UCSD-AML1 (cell line): Measurements from ENCODE around the gene FDXR.
"Not testable (repeated sequence)": the region's sequence is repeated elsewhere in the genome, so short reads cannot be mapped to it uniquely, and the experiment has no call there.

Experiments
- DNase-seq: peaks from one replicate; lab custom pipeline; 2025; ENCODE audit not compliant: unreplicated experiment; lab: John Stamatoyannopoulos, UW

The FDXR gene, protein sequence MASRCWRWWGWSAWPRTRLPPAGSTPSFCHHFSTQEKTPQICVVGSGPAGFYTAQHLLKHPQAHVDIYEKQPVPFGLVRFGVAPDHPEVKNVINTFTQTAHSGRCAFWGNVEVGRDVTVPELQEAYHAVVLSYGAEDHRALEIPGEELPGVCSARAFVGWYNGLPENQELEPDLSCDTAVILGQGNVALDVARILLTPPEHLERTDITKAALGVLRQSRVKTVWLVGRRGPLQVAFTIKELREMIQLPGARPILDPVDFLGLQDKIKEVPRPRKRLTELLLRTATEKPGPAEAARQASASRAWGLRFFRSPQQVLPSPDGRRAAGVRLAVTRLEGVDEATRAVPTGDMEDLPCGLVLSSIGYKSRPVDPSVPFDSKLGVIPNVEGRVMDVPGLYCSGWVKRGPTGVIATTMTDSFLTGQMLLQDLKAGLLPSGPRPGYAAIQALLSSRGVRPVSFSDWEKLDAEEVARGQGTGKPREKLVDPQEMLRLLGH

DNA sequence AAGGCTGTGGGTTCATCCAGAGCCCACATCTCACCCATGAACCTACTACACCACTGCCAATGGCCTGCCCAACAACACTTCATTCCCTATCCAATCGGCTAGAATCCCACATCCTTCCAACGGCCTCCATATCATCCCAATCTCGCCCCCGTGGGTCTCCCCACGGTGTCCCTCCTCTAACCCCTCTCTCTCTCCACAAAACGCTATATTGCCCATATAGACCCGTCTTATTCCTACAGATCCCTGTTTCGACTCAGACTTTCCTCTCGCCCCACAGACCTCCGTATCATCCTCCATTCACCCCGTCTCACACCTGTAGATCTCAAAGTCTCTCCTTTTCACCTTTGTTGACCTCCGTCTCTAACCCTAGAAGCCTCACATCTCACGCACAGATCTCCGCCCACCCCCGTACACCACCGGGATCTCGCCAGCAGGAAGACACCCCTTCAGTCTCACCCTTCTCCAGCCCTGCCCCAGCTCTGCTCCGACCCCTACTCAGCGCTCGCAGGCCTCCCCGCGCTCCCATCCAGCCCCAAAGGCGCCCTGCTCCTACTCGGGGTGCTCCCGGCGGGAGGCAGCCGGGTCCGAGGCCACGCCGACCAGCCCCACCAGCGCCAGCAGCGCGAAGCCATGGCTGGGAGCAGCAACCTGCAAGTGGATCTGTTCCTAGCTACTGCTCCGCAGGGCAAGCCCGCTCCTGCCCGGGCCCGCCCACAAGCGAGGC, at the start of gene FDXR:
Gene FDXR, minus strand, starts transcription at position 682 of the 724 bp plus-strand sequence. Its CDS starts 50 bp downstream, at position 632.
- no peak for DNase-seq

DNA sequence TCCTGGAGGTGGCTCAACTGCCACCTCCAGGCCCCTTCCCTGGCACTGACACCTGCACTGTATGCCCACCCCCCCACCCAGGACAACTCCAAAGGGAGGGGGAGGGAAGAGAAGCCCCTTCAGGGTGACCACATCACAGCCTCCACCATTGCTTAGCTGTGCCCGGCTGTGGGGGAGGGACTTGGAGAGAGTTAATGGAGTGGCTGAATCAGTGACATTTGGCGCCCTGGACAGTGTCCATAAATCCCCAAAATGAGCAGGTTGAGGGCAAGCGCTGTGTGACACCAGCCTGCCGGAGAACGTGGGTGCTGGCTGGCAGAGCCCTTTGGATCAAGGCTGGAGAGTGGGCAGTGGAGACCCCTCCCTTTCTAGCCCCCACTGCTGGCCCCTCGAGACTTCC, 49.4 kb upstream of the FDXR start:
- DNase-seq: no peak

DNA sequence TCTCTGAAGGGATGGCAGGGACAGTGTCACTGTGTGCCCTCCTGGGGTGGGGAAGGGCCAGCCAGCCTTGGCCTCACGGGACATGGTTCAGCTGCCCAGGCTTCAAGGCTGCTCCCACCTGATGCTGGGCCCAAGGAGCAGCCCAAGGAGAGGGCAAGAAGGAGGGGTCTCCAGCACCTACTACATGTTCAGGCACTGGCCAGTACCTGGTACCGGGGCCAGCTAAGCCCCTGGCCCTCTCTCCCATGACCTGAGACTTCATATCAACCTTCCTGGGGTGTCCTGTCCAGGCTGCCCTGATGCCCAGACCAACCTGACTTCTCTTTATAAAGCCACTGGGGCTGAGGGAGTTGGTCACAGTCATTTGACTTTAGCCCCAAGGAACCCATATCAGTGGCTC, 49.0 kb upstream of the FDXR start:
- no peak for DNase-seq

DNA sequence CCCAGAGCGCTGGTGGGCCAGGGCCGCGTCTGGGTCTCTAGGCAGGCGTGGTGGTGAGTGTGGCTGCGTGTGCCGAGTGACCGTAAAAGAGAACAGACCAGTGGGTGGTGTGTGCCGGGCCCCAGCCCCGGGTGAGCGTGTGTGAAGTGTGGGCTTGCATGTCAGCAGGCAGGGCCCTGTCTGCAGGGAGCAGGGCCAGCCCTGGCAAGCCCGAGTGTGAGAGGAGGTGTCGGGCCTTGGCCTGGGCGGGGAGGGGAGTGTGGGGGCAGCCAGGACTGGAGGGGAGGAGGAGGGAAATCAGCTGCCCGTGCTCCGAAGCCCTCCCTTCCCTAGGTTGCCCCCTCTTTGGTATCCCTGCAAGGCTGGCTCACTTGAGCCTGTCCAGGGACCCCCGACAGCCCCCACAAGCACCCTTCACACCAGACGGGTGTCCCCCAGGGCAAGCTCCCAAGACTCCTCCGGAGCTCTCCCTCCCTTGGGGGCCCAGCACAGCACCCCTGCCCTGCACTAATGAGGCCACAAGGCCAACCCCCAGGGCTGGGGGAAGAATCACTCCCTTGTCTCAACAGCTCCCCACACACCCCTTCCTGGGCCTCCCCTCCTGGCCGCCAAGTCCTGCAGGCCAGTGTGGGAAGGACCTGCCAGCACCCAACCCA, 48.4 kb upstream of the FDXR start:
- DNase-seq: no peak

DNA sequence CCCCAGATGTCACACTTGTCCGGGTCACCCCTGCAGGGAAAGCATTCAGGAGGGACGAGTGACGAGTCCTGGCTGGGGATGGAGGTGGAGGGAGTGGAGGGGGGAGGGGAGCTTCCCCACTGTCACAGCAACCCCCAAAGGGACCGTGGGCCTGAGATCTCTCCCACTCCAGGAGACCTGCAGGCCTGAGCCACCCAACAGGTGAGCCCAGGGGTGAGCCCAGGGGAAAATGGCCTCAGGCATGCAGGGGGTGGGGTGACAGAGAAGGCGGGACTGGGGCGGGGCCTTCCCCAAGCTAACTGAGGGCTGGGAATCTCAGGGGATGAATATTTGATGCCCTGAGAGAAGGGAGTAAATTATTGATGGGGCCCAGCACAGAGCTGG, 47.8 kb upstream of the FDXR start:
- no peak for DNase-seq

DNA sequence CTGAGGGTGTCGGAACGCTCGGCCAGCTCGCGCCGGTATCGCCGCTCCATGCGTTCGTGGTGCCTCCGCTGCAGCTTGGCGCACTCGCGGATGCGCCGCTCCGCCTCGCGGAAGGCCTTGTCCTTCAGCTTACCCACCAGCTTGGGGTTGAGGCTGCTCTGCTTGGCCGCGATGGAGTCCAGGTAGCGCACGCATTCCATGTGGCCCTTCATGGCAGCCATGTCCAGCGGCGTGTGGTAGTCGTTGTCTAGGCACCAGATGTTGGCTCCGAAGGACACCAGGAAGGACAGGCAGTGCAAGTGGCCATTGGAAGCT, 47.5 kb upstream of the FDXR start:
- DNase-seq: no peak

DNA sequence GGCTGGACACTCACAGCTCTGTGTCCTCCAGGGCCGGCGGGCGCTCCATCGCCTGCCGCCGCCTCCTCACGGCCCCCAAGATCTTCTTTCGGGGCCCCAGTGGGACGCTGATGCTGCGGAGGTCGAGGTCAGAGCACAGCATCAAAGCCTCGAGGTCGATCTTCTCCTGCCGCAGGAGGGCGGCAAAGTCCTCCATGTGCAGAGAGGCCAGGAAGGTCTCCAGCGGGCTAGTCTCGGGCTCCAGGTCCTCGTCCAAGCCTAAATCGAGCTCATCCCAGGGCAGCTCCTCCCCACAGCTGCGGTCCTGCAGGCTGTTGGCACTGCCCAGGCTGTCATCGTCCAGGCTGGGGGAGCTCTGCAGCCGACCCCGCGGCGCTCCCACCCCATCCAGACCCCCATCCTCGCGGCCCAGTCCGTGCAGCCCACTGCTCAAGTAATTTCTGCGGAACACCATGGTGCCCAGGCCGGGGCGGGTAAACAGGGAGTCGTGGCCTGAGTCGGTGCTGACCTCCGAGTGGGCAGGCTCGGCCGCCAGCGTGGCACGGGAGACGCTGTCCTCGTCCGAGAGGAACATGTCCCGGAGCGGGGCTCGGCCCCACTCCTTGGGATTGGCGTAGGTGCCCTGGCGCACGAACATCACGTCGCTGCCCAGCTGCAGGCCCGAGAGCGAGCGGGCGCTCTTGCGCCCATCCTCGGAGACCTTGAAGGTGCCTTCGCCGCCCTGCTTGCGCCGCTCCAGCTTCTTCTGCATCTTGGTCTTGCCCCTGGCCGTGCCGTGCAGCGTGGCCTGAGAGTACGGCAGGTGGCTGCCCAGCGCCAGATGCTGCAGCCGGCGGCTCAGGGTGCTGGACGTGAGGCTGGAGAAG, 46.9 kb upstream of the FDXR start:
- DNase-seq: no peak

DNA sequence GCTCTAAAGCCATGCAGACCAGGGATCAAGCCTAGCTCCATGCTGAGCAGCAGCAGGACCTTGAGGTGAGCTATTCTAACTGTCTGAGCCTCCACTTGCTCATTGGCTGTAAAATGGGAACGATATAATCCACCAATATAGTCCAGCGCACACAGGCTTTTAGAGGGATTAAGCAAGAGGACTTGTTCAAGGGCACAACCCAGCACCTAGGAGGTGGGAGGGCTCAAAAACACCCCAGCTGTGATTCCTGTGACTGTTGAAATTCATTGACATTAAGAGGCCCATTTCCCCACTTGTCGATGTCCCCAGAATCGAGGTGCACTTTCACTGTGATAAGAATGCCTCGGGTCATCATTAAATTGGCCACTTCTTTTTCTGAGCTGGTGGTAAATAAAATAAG, 46.1 kb upstream of the FDXR start:
- DNase-seq: no peak

DNA sequence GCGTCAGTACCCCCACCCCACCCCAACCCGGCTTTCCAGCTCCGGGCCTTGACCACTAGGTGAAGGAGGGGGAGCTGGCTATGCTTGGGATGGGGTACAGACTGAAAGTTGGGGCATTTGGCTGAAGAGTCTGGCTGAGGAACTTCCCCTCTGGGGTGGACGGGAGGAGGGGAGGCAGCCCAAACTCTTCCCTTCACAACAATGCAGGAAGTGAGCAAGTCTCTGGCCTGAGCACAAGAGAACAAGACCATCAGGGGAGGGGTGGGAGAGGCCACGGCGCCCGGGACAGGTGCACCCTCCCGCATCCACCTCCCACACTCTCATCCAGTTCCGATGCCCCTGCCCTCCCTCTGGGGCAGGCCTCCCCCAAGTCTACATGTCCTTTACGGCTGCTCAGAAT, 44.6 kb upstream of the FDXR start:
- peak; percentile 28 for DNase-seq

DNA sequence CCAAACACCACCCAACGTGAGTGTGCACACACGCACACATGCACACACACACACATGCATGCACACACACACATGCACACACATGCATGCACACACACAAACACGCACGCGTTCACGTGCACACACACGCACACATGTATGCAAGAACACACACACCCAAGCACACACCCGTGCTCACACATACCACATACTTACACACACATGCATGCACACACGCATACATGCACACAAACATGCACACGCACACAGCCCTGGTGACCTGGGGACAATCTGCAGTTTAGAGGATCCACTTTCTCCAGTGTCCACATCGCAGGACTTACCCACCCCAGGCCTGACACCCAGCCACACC, 44.0 kb upstream of the FDXR start:
- DNase-seq: no peak

DNA sequence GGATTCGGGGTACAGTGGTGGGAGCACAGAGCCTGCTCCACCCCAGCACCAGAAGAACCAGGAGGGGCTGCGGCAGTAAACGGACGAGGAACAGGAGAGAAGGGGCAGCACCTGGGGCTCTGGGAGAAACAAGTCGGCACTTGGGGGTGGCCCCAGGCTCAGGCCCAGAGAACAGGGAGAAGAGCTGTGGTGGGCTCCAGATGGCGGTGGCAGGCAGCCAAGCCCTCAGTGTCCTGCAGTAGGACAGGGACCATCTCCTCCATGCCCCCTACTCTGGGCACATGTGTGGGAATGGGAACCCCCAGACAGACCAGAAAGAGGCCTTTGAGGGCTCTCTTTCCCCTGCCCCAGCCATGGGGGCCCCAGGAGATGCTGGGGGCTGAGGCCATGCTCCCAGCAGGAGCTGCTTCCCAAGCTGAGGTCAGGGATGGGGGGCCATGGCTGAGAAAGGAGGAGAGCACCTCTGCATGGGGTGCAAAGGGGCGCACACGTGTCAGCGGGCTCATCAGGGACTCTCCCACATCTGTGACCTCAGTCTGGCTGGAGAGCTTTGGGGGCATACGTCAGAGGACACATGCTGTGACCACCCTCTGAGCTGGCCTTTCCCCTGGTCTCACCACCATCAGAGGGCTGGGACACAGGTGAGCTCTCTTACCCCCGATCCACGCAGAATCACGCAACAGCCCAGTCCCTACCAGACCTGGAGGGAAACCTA, 43.5 kb upstream of the FDXR start:
- DNase-seq: no peak

DNA sequence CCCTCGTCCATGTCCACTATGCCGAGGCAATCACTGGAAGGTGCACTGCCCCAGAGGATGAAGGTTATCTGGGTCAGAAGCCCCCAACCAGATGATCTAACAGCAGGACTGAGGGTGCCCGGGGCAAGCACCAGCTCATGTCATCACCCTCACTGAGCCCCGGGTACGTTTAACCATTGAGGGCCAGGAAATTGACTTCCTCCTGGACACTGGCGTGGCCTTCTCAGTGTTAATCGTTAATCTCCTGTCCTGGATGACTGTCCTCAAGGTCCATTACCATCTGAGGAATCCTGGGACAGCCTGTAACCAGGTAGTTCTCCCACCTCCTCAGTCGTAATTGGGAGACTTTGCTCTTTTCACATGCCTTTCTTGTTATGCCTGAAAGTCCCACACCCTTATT, 38.6 kb upstream of the FDXR start:
- not testable (repeated sequence) for DNase-seq

DNA sequence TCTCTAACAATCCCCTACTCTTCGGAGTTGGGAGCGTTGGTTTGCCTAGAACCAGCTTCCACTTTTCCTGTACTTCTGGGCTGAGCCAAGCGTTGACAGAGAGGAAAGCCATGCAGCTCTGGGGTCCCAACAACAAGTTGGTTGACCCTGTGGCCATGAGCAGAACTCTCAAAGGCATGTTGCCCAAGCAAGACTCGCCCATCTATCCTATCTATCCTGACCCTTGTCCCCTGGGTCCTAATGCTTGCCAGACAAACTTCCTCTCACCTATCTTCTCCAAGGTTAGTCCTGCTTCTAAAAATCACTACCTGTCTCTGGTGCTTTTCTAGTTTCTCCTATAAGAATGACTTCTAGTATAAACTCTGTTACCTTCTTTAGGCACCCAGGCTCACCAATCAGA, 36.3 kb upstream of the FDXR start:
- not testable (repeated sequence) for DNase-seq

DNA sequence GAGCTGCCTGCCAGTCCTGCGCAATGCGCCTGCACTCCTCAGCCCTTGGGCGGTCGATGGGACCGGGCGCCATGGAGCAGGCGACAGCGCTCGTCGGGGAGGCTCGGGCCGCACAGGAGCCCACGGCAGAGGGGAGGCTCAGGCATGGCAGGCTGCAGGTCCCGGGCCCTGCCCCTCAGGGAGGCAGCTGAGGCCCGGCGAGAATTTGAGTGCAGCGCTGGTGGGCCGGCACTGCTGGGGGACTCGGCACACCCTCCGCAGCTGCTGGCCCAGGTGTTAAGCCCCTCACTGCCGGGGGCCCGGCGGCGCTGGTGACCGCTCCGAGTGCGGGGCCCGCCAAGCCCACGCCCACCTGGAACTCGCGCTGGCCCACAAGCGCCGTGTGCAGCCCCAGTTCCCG, 34.2 kb upstream of the FDXR start:
- no peak for DNase-seq

DNA sequence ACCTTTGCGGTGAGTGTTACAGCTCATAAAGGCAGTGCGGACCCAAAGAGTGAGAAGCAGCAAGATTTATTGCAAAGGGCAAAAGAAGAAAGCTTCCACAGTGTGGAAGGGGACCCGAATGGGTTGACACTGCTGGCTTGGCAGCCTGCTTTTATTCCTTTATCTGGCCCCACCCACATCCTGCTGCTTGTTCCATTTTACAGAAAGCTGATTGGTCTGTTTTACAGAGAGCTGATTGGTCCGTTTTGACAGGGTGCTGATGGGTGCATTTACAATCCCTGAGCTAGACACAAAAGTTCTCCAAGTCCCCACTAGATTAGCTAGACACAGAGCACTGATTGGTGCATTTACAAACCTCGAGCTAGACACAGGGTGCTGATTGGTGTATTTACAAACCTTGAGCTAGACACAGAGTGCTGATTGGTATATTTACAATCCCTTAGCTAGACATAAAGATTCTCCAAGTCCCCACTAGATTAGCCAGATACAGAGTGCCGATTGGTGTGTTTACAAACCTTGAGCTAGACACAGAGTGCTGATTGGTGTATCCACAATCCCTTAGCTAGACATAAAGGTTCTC, 33.5 kb upstream of the FDXR start:
- DNase-seq: not testable (repeated sequence)

DNA sequence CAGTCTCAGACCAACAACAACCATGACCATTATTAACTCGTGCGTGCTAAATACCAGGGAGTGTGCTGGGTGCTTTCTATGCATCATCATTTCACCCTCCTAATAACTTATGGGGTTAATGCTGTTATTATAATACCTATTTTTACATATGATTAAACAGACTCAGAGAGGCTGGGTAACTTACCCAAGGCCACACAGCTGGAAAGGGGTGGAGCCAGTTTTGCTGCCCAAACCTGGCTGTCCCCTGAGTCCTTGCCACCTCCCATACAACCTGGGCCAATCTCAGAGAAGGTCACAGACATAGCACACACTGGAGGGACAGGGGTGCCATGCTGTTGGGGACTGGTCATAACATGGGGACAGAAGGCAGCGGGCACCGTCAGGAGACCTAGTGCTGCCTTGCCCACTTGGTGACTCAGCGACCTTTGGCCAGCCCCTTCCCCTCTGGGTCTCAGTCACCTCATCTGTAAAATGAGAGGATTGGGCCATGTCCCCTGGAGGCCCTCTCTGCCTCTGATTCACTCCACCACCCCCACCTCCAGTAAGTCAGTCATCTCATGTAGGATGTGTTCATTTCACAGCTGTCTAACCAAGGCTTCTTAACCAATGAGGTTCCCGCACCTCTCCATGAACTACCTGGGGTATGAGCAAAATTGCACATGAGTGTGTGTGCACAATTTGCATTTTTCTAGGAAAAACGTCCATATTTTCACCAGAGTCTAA, 32.1 kb upstream of the FDXR start:
- DNase-seq: no peak

DNA sequence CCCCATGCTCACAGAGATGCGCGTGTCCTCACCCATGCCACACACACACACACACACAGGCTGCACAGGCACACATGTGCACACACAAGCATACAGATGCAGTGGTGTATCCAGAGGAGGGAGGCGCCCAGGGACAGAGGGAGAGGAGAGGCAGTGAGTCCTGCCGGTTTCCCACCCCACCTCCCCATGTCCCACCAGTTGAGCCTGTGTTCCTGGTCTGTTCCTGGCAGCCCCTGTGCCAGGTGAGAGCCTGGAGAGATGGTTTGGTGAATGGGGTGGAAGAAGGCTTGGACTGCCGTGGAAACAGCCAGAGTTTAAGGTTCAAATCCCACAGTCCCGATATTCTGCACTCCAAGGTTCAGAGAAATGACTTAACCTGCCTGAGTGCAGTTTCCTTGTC, 30.9 kb upstream of the FDXR start:
- DNase-seq: no peak

DNA sequence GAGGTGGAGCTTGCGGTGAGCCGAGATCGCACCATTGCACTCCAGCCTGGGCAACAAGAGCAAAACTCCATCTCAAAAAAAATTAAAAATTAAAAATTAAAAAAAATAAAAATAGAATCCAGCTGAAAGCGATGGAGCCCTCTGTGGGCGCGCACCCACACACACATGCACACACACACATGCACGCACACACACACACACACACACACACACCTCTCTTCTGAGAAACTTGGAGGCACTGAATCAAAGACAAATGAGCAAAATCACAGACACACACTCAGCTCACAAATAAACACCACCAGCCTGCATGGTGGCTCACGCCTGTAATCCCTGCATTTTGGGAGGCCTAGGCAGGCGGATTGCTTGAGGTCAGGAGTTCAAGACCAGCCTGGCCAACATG, 30.2 kb upstream of the FDXR start:
- DNase-seq: no peak

DNA sequence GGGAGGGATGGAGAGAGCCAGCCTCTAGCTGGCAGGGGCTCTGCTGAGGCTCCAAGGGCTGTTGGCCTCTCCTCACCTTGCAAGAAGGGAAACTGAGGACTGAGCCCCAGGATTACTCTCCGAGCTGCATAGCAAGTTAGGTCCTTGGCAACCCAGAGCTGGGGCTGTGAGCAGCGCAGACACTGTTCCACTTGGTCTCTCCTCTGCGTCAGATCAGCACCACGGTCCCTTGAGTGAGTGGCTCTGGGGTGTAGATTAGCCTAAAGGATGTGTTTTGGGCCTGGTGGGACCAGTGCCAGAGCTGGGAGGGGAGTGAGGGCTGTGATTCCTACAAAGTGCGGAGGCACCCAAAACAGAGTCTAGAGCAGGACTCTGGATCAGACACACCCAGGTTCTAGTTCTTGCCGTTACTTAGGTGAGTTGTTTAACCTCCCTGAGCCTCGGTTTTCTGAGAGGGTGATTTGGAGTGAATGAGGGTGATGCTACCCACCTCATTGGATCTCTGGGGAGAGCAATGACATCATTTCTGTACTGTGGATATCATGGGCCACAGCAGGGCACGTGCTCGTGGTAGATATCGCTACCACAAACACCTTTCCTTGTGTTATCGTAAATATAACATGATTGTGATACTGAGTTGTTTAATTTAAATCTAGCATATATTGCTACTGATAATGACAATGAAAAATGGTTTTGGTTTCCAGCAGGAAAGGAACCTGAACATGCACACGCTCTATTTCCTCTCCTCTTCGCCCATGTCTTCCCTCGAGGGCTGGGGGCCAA, 28.8 kb upstream of the FDXR start:
- no peak for DNase-seq
